HL-60 (cell line): ENCODE results near the gene GNS.

ENCODE experiments used
- DNase-seq, 2 experiments: peaks; one replicate each; pipeline ENCODE4 v3.0.0-alpha.2; 2010 to 2020; ENCODE audit warnings: low read depth in 1 of 2, low spot score in 1 of 2
- H3K27ac ChIP-seq: fragments of 250-450 bp; sonication (Bioruptor Pico); replicated peaks from 2 replicates; pipeline ENCODE4 v1.5.1; 2020; ENCODE audit warnings: mild to moderate bottlenecking, moderate library complexity
- H3K27me3 ChIP-seq: fragments of 250-450 bp; sonication (Bioruptor Pico); 2 replicates; pipeline ENCODE4 v1.5.1; 2021; ENCODE audit warnings: mild to moderate bottlenecking, moderate library complexity; ENCODE audit not compliant: insufficient read depth, poor library complexity, severe bottlenecking
- H3K4me3 ChIP-seq: replicated peaks from 2 replicates; pipeline ENCODE4 v1.5.1; 2011; ENCODE audit warnings: mild to moderate bottlenecking, control low read depth, low read length; ENCODE audit not compliant: insufficient read depth
- GABPA ChIP-seq: IDR thresholded peaks from 2 replicates; pipeline ENCODE4 v1.6.1; 2012; ENCODE audit warnings: low read depth
- POLR2AphosphoS5 ChIP-seq: IDR thresholded peaks from 2 replicates; pipeline ENCODE4 v1.6.1; 2012; ENCODE audit warnings: low read depth
- SPI1 ChIP-seq: IDR thresholded peaks from 2 replicates; pipeline ENCODE4 v1.6.1; 2012; ENCODE audit warnings: low read depth, mild to moderate bottlenecking, borderline replicate concordance
- TF ChIP-seq, protein P1 (sequence below): IDR thresholded peaks from 2 replicates; pipeline ENCODE4 v1.6.1; 2012; ENCODE audit warnings: low read depth; ENCODE audit not compliant: insufficient replicate concordance
- TF ChIP-seq, protein P2 (sequence below): IDR thresholded peaks from one replicate; pipeline ENCODE4 v1.5.1; 2011; ENCODE audit warnings: low read length, control low read depth, inconsistent platforms; ENCODE audit not compliant: insufficient read depth

Gene GNS

GRCh38 chr12:64687816-64688215, 71.4 kb downstream of the GNS start:
- Histone ChIP-seq H3K27me3 (no peaks in the 10 kb centered on the region), H3K4me3 (no peak overlapping the region), H3K27ac (peak overlapping the region; percentile 43)
- 0 out of 2 replicates have a peak, but pooled peaks have one; percentile 12 for TF ChIP-seq GABPA
- no peak for TF ChIP-seq SPI1
- peak in 1 of 2 experiments; percentile 73 for DNase-seq

- DNase-seq: no peak
- Histone ChIP-seq H3K4me3 (no peak overlapping the region), H3K27ac (no peak overlapping the region), H3K27me3 (no peaks in the 10 kb centered on the region)
- TF ChIP-seq, protein P1, sequence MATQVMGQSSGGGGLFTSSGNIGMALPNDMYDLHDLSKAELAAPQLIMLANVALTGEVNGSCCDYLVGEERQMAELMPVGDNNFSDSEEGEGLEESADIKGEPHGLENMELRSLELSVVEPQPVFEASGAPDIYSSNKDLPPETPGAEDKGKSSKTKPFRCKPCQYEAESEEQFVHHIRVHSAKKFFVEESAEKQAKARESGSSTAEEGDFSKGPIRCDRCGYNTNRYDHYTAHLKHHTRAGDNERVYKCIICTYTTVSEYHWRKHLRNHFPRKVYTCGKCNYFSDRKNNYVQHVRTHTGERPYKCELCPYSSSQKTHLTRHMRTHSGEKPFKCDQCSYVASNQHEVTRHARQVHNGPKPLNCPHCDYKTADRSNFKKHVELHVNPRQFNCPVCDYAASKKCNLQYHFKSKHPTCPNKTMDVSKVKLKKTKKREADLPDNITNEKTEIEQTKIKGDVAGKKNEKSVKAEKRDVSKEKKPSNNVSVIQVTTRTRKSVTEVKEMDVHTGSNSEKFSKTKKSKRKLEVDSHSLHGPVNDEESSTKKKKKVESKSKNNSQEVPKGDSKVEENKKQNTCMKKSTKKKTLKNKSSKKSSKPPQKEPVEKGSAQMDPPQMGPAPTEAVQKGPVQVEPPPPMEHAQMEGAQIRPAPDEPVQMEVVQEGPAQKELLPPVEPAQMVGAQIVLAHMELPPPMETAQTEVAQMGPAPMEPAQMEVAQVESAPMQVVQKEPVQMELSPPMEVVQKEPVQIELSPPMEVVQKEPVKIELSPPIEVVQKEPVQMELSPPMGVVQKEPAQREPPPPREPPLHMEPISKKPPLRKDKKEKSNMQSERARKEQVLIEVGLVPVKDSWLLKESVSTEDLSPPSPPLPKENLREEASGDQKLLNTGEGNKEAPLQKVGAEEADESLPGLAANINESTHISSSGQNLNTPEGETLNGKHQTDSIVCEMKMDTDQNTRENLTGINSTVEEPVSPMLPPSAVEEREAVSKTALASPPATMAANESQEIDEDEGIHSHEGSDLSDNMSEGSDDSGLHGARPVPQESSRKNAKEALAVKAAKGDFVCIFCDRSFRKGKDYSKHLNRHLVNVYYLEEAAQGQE: no peak
- TF ChIP-seq GABPA: no peak
- TF ChIP-seq POLR2AphosphoS5: no peak
- no peak for TF ChIP-seq SPI1
- TF ChIP-seq, protein P2, sequence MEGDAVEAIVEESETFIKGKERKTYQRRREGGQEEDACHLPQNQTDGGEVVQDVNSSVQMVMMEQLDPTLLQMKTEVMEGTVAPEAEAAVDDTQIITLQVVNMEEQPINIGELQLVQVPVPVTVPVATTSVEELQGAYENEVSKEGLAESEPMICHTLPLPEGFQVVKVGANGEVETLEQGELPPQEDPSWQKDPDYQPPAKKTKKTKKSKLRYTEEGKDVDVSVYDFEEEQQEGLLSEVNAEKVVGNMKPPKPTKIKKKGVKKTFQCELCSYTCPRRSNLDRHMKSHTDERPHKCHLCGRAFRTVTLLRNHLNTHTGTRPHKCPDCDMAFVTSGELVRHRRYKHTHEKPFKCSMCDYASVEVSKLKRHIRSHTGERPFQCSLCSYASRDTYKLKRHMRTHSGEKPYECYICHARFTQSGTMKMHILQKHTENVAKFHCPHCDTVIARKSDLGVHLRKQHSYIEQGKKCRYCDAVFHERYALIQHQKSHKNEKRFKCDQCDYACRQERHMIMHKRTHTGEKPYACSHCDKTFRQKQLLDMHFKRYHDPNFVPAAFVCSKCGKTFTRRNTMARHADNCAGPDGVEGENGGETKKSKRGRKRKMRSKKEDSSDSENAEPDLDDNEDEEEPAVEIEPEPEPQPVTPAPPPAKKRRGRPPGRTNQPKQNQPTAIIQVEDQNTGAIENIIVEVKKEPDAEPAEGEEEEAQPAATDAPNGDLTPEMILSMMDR: no peak
Observed at GRCh38 chr12:64685605-64686004, 73.6 kb downstream of the GNS start.

- TF ChIP-seq, protein P2: no peak
- TF ChIP-seq, protein P1: no peak
- no peak for TF ChIP-seq SPI1
- TF ChIP-seq GABPA: no peak
- no peak for TF ChIP-seq POLR2AphosphoS5
- H3K27ac ChIP-seq: peak overlapping the region; percentile 23; the same call in 1 of the 2 replicates
- no peak for DNase-seq
Observed at GRCh38 chr12:64685050-64685449, 74.2 kb downstream of the GNS start.

DNA sequence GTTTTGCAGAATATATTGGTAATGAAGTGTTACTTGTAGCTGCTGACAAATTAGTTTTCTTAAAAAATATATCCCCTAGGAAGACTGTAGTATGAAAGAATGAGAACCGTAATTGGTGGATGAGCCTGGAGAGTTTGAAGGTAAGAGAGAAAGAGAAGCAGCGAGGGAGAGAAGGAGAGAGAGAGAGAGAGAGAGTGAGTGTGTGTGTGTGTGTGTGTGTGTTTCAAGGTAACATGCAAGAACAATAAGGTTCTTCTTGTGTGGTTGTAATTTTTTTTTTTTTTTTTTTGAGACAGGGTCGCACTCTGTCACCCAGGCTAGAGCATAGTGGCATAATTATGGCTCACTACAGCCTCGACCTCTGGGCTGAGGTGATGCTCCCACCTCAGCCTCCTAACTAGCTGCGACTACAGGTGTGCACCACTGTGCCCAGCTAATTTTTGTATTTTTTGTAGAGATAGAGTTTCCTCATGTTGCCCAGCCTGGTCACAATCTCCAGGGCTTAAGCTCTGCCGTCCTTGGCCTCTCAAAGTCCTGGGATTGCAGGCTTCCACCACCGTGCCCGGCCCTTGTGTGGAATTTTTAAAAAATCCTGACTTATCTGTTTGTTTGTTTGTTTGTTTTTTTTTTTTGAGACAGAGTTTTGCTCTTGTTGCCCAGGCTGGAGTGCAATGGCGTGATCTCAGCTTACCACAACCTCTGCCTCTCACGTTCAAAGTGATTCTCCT, 75.2 kb downstream of the GNS start:
- TF ChIP-seq, protein P2: no peak
- TF ChIP-seq POLR2AphosphoS5 (no peak), GABPA (no peak), SPI1 (no peak)
- TF ChIP-seq, protein P1: no peak
- Histone ChIP-seq H3K27ac (peak overlapping the region; percentile 23; the same call in 1 of the 2 replicates), H3K4me3 (no peak overlapping the region), H3K27me3 (no peaks in the 10 kb centered on the region)
- no peak for DNase-seq

More at GRCh38 chr12:64685050-64685449, 74.2 kb downstream of the GNS start:
- Histone ChIP-seq H3K27me3 (no peaks in the 10 kb centered on the region), H3K4me3 (no peak overlapping the region)
